Measurements from ENCODE around the gene PHTF2.
"Not testable (repeated sequence)": the region's sequence is repeated elsewhere in the genome, so short reads cannot be mapped to it uniquely, and the experiment has no call there.

PHTF2 gene

GRCh38 chr7:77831953-77832352, 33.4 kb downstream of the PHTF2 start:
- DNase-seq, result no peak

GRCh38 chr7:77833136-77833535, 34.6 kb downstream of the PHTF2 start:
- DNase-seq, result no peak

GRCh38 chr7:77836425-77836824, 37.9 kb downstream of the PHTF2 start:
- DNase-seq, result not testable (repeated sequence)

GRCh38 chr7:77837275-77837674, 38.7 kb downstream of the PHTF2 start:
- no peak for DNase-seq

DNA sequence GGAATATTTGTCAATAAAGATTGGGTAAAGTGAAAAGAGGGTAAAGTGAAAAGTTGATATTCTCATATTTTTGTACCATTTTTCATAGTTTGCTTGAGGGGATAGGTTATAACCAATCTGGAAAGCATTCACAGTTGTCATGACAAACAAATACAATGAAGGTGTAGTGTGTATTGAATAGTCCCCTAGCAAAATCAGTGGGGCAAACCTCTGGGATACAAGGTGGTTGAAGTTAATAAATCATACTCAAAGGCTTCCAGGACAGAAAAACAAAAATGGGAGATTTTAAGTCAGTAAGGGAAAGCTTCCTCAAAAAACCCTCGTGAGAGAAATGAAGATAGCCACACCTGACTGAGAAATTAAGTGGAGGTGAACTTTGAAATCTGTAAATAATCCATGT, 39.4 kb downstream of the PHTF2 start:
- no peak for DNase-seq

GRCh38 chr7:77838929-77839491, 40.4 kb downstream of the PHTF2 start:
- no peak for DNase-seq

DNA sequence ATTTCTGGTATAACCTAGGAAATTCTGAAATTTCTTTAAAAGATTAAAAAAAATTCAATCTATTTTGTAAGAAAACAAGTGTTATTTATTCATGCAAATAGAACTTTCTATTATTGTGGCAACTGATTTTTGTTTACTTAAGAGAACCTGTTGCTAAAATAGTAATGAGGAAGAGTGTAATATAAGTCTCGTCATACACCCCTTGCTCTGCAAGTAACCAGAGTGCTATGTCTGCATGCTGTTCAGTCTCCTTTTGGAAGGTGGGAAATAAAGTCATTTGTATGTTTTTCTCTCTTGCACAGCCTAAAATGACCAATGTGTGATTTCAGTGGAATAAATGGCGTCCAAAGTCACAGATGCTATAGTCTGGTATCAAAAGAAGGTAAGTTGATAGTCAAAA, 41.3 kb downstream of the PHTF2 start:
- no peak for DNase-seq

GRCh38 chr7:77843194-77843593, 44.6 kb downstream of the PHTF2 start:
- no peak for DNase-seq

DNA sequence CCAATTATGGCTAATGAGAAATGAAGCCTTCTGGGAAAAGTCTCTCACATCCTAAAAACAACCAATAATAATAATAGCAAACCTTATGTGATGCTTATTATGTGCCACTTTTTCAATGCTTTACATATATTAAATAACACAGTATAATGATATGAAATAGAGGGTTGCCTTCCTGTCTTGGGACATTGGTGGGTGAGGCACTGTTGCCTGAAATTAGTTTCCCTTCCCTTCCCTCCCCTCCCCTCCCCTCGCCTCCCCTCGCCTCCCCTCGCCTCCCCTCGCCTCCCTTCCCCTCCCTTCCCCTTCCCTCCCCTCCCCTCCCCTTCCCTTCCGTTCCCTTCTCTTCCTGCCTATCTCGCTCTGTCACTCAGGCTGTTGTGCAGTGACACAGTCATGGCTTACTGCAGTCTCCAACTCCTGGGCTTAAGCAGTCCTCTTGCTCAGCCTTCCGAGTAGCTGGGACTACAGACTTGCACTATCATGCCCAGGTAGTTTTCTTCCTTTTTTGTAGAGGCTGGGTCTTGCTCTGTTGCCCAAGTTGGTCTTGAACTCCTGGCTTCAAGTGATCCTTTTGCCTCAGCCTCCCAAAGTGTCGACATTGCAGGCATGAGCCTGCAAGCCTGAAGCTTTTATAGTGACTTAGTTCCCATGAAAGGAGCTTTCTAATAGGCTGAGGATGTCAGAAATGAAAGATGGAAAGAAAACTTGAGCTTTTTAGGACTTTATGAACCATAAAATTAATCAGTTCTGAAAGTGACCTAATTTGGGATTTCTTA, 47.9 kb downstream of the PHTF2 start:
- no peak for DNase-seq

GRCh38 chr7:77855371-77856083, 57.0 kb downstream of the PHTF2 start:
- DNase-seq, result no peak

- DNase-seq, result no peak
Observed at GRCh38 chr7:77858278-77858677, 59.7 kb downstream of the PHTF2 start.

DNA sequence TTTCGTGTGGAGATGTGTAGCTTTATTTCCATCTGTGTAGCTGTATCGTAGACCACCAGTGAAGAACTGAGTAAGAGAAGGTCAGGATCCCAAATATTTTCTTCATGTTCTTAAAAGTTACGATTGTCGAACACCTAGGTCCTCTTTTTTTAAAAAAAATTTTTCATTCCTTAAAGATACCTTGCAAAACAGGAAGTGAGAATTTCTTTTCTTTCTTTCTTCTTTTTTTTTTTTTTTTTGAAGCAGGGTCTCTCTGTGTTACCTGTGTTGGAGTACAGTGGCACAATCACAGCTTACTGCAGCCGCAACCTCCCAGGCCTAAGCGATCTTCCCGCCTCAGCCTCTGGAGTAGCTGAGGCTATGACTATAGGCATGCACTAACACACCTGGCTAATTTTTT, 60.8 kb downstream of the PHTF2 start:
- DNase-seq, result no peak

GRCh38 chr7:77862691-77863090, 64.1 kb downstream of the PHTF2 start:
- no peak for DNase-seq

GRCh38 chr7:77863860-77864259, 65.3 kb downstream of the PHTF2 start:
- no peak for DNase-seq

DNA sequence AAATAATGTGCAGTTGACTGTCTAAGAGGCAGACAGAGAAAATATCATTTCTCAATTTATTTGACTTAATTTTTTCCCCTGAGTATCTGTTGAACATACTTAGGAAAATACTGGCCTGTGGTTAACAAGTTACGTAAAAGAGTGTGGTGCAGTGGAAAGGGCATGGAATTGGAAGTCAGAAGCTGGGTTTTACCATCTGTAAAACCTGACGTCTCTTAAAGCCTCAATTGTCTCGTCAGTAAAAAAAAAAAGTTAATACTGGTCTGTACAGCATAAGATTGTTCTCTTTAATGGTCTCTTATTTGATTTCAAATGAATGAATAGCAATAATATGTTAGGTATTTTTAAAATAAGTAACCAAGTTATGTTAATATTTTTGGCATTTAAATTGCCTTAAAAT, 67.8 kb downstream of the PHTF2 start:
- DNase-seq, result no peak

DNA sequence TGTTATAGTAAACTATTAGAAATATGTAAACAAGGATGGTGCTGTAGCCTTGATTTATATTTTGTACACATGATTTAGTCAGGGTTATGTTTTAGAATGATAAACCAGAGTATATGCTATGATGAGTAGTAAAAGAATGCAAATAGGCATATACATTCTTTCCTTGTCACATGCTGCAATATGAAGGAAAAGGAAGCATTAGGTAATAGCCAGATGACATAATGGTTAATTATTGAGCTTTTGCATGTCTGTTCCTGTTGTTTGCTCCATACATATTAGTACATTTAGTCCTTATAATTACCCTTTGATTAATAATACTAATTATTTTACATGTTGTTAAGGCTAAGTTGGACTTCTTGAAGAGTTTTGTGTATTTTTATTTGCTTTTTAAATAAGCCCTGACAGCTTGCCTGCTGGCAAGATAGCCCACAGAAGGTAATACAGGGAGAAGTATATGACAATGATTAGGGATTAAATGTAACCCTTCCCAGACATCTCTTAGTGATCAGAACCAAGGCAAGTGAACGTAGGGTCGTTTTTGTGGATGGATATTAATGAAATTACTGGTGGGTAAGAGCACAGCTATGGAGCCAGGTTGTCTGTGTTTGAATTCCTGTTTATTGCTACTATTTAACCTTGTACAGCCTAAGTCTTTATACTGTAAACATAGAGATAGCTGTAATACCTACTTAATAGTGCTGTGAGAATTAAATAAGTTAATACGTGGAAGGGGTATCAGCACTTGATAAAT, 68.4 kb downstream of the PHTF2 start:
- no peak for DNase-seq

DNA sequence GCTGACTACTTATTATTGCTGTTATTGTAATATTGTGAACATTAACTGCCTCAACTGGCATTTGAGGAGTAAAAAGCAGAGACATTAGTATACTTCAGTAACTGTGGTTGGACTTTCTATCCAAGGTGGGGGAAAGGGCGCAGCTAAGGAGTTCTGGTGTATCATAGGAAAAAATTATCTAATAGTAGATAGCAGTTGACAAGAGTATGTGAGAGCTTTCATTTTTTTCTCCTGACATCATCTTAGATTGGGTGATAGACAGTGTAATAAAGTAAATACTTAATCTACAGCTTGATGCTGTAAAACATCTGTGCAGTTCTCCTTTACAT, 68.9 kb downstream of the PHTF2 start:
- no peak for DNase-seq

- DNase-seq, result not testable (repeated sequence)
Observed at GRCh38 chr7:77872256-77872655, 73.7 kb downstream of the PHTF2 start.

- DNase-seq, result not testable (repeated sequence)
Observed at GRCh38 chr7:77873416-77874327, 75.1 kb downstream of the PHTF2 start.

DNA sequence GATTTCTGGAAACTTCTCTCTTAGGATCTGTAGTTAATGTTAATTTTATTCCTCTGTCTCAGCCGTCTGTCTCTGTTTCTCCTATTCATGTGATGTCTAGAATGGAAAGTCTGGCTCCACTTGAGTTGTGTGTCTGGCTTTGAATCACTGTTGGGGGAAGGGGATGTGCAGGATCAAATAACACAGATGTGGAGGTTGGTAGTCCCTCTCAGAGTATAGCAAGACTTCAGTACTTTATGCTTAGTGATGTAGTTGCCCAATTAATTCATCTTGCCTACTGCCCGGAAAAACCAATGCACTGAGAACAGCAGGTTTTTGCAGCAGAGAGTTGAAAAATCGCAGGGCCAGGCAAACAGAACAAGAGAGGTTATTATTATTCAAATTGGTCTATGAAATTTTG, 79.2 kb downstream of the PHTF2 start:
- DNase-seq, result no peak

GRCh38 chr7:77878500-77878899, 79.9 kb downstream of the PHTF2 start:
- no peak for DNase-seq

DNA sequence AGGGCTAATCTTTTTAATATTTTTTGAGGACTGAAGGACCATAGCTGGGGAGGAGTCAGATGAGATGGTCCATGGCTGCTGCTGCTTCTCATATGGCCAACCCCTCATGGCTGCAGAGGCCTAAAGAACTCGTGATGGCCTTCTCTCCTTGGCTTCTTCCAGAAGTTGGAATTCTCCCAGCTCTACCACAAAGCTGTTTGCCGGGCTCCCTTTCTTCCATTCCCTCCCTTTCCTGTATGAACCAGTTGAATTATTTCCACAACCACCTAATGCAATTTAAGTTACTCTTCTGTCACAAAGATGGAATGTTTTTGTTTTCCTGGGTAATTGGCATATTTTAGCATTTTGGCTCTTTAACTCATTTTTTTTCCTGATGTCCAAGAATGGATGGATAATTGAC, 80.7 kb downstream of the PHTF2 start:
- DNase-seq, result no peak

DNA sequence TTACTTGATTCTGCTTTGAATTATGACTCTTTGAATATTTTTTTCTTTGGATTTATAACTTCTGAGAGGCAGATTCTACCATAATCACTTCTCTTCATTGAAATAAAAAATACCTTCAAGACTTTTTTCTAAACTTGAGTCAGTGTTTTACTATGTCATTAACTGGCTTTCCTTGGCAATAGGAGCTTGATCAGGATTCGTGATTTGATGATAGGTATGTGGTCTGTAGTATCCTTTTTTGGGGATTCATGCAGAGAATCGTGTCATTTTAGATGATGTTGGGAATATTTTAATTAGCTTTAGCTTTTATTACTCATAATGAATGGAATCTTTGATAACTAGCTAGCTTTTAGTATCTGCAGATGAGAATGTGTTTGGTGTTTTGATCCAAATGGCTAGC, 83.3 kb downstream of the PHTF2 start:
- DNase-seq, result no peak

Data from activated effector memory CD4-positive, alpha-beta T cell treated with Interleukin-2 at 50 U/mL for 16 hours (primary cell).